ENCODE measurements around the gene CREBL2.
"Not testable (repeated sequence)": the region's sequence is repeated elsewhere in the genome, so short reads cannot be mapped to it uniquely, and the experiment has no call there.

DNA sequence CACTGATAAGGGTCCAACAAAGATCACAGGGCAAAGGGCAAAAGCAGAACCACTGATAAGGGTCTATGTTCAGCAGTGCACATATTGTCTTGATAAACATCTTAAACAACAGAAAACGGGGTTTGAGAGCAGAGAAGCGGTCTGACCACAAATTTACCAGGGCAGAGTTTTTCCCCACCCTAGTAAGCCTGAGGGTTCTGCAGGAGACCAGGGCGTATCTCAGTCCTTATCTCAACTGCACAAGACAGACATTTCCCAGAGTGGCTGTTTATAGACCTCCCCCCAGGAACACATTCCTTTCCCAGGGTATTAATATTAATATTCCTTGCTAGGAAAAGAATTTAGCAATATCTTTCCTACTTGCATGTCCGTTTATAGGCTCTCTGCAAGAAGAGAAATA lies 28.3 kb downstream of the CREBL2 start:
- TF ChIP-seq, protein P1, sequence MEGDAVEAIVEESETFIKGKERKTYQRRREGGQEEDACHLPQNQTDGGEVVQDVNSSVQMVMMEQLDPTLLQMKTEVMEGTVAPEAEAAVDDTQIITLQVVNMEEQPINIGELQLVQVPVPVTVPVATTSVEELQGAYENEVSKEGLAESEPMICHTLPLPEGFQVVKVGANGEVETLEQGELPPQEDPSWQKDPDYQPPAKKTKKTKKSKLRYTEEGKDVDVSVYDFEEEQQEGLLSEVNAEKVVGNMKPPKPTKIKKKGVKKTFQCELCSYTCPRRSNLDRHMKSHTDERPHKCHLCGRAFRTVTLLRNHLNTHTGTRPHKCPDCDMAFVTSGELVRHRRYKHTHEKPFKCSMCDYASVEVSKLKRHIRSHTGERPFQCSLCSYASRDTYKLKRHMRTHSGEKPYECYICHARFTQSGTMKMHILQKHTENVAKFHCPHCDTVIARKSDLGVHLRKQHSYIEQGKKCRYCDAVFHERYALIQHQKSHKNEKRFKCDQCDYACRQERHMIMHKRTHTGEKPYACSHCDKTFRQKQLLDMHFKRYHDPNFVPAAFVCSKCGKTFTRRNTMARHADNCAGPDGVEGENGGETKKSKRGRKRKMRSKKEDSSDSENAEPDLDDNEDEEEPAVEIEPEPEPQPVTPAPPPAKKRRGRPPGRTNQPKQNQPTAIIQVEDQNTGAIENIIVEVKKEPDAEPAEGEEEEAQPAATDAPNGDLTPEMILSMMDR (IDR thresholded peaks at IDR 0.05) = not testable (repeated sequence)
- TF ChIP-seq POLR2A (IDR thresholded peaks at IDR 0.05) = not testable (repeated sequence)

Measured in breast epithelium (tissue), 3 donors.